Measurements from ENCODE around the gene TPRX1.
"Not testable (repeated sequence)": the region's sequence is repeated elsewhere in the genome, so short reads cannot be mapped to it uniquely, and the experiment has no call there.

The TPRX1 gene

GRCh38 chr19:47792616-47793015 is 11.7 kb downstream of the TPRX1 start:
- H3K9me3 Mint-ChIP-seq = no peaks in the 10 kb centered on the region
- no peaks in the 10 kb centered on the region for H3K4me1 Mint-ChIP-seq (ENCODE audit: low read depth)
- no peak overlapping the region for H3K27ac Mint-ChIP-seq
- H3K27me3 Mint-ChIP-seq = peaks cover 7% of the 10 kb centered on the region
- intact Hi-C loops (cut with micrococcal nuclease) = no loop called here
- no peaks in the 10 kb centered on the region for H3K36me3 Mint-ChIP-seq (ENCODE audit: low read depth)
- no peak overlapping the region for H3K4me3 Mint-ChIP-seq

- Mint-ChIP-seq H3K27me3 (peaks cover 4% of the 10 kb centered on the region), H3K9me3 (no peaks in the 10 kb centered on the region), H3K36me3 (ENCODE audit: low read depth) (peaks cover 13% of the 10 kb centered on the region), H3K27ac (no peak overlapping the region), H3K4me1 (ENCODE audit: low read depth) (no peaks in the 10 kb centered on the region), H3K4me3 (no peak overlapping the region)
- intact Hi-C loops (cut with micrococcal nuclease) = no loop called here
Measured at GRCh38 chr19:47790398-47790814, 13.9 kb downstream of the TPRX1 start.

GRCh38 chr19:47789811-47790210 is 14.5 kb downstream of the TPRX1 start:
- peaks cover 19% of the 10 kb centered on the region for H3K36me3 Mint-ChIP-seq (ENCODE audit: low read depth)
- H3K4me3 Mint-ChIP-seq; H3K9me3 Mint-ChIP-seq; H3K27ac Mint-ChIP-seq; intact Hi-C loops (cut with micrococcal nuclease); H3K4me1 Mint-ChIP-seq (ENCODE audit: low read depth); H3K27me3 Mint-ChIP-seq: not testable (repeated sequence)

- intact Hi-C loops (cut with micrococcal nuclease) = not testable (repeated sequence)
Measured at GRCh38 chr19:47787307-47787706, 17.0 kb downstream of the TPRX1 start.

GRCh38 chr19:47786566-47786965 is 17.8 kb downstream of the TPRX1 start:
- no peaks in the 10 kb centered on the region for H3K9me3 Mint-ChIP-seq
- intact Hi-C loops (cut with micrococcal nuclease) = no loop called here

More at GRCh38 chr19:47787307-47787706, 17.0 kb downstream of the TPRX1 start:
- H3K27me3 Mint-ChIP-seq; H3K4me1 Mint-ChIP-seq (ENCODE audit: low read depth); H3K27ac Mint-ChIP-seq; H3K9me3 Mint-ChIP-seq; H3K4me3 Mint-ChIP-seq: not testable (repeated sequence)
- H3K36me3 Mint-ChIP-seq (ENCODE audit: low read depth) = peaks cover 44% of the 10 kb centered on the region

GRCh38 chr19:47781590-47782262 is 22.6 kb downstream of the TPRX1 start:
- Mint-ChIP-seq H3K27me3 (peaks cover 2% of the 10 kb centered on the region), H3K9me3 (no peaks in the 10 kb centered on the region), H3K4me1 (ENCODE audit: low read depth) (peaks cover 26% of the 10 kb centered on the region), H3K36me3 (ENCODE audit: low read depth) (peaks cover 75% of the 10 kb centered on the region), H3K27ac (no peak overlapping the region), H3K4me3 (no peak overlapping the region)
- intact Hi-C loops (cut with micrococcal nuclease) = no loop called here

More at GRCh38 chr19:47786566-47786965, 17.8 kb downstream of the TPRX1 start:
- Mint-ChIP-seq H3K4me3 (no peak overlapping the region), H3K4me1 (ENCODE audit: low read depth) (peaks cover 2% of the 10 kb centered on the region), H3K27me3 (peaks cover 4% of the 10 kb centered on the region), H3K27ac (no peak overlapping the region), H3K36me3 (ENCODE audit: low read depth) (peaks cover 51% of the 10 kb centered on the region)

- Mint-ChIP-seq H3K27ac (no peak overlapping the region), H3K9me3 (no peaks in the 10 kb centered on the region), H3K36me3 (ENCODE audit: low read depth) (peaks cover 60% of the 10 kb centered on the region), H3K4me1 (ENCODE audit: low read depth) (peaks cover 26% of the 10 kb centered on the region), H3K4me3 (peak overlapping the region; percentile 1), H3K27me3 (peaks cover 2% of the 10 kb centered on the region)
- intact Hi-C loops (cut with micrococcal nuclease) = no loop called here
Measured at GRCh38 chr19:47780215-47780551, 24.2 kb downstream of the TPRX1 start.

GRCh38 chr19:47779524-47780214 is 24.7 kb downstream of the TPRX1 start:
- H3K36me3 Mint-ChIP-seq (ENCODE audit: low read depth) = peaks cover 54% of the 10 kb centered on the region
- peak overlapping the region; percentile 91 for H3K27ac Mint-ChIP-seq
- no peaks in the 10 kb centered on the region for H3K9me3 Mint-ChIP-seq
- intact Hi-C loops (cut with micrococcal nuclease) = no loop called here
- peaks cover 2% of the 10 kb centered on the region for H3K27me3 Mint-ChIP-seq
- peaks cover 26% of the 10 kb centered on the region for H3K4me1 Mint-ChIP-seq (ENCODE audit: low read depth)
- peak overlapping the region; percentile 97 for H3K4me3 Mint-ChIP-seq

- Mint-ChIP-seq H3K9me3 (no peaks in the 10 kb centered on the region), H3K36me3 (ENCODE audit: low read depth) (peaks cover 47% of the 10 kb centered on the region), H3K27ac (peak overlapping the region; percentile 91), H3K4me1 (ENCODE audit: low read depth) (peaks cover 26% of the 10 kb centered on the region), H3K4me3 (peak overlapping the region; percentile 97), H3K27me3 (peaks cover 2% of the 10 kb centered on the region)
- intact Hi-C loops (cut with micrococcal nuclease) = no loop called here
Measured at GRCh38 chr19:47778954-47779351, 25.4 kb downstream of the TPRX1 start.

- Mint-ChIP-seq H3K27ac (peak within 1 kb of the TSS; percentile 91), H3K9me3 (no peaks in the 10 kb centered on the region), H3K4me1 (ENCODE audit: low read depth) (peaks cover 26% of the 10 kb centered on the region), H3K4me3 (peak within 1 kb of the TSS; percentile 97), H3K27me3 (peaks cover 2% of the 10 kb centered on the region), H3K36me3 (ENCODE audit: low read depth) (peaks cover 41% of the 10 kb centered on the region)
- intact Hi-C loops (cut with micrococcal nuclease) = no loop called here
Measured at GRCh38 chr19:47778049-47778953, 26.1 kb downstream of the TPRX1 start, which contains the start of gene SELENOW. TSS of gene SELENOW (plus strand) at chr19:47778703. CDS start at chr19:47778786, 83 bp downstream.

- H3K27me3 Mint-ChIP-seq; intact Hi-C loops (cut with micrococcal nuclease); H3K9me3 Mint-ChIP-seq: not testable (repeated sequence)
- Mint-ChIP-seq H3K4me3 (peak overlapping the region; percentile 97), H3K4me1 (ENCODE audit: low read depth) (peaks cover 26% of the 10 kb centered on the region), H3K36me3 (ENCODE audit: low read depth) (peaks cover 32% of the 10 kb centered on the region), H3K27ac (peak overlapping the region; percentile 91)
Measured at GRCh38 chr19:47777245-47778048, 26.9 kb downstream of the TPRX1 start.

GRCh38 chr19:47776568-47776967 is 27.8 kb downstream of the TPRX1 start:
- Mint-ChIP-seq H3K9me3 (no peaks in the 10 kb centered on the region), H3K27me3 (peaks cover 2% of the 10 kb centered on the region), H3K4me1 (ENCODE audit: low read depth) (peaks cover 24% of the 10 kb centered on the region), H3K36me3 (ENCODE audit: low read depth) (peaks cover 23% of the 10 kb centered on the region), H3K27ac (no peak overlapping the region), H3K4me3 (no peak overlapping the region)
- intact Hi-C loops (cut with micrococcal nuclease) = no loop called here

GRCh38 chr19:47771291-47771690 is 33.1 kb downstream of the TPRX1 start:
- H3K36me3 Mint-ChIP-seq (ENCODE audit: low read depth); H3K27ac Mint-ChIP-seq; H3K27me3 Mint-ChIP-seq; H3K9me3 Mint-ChIP-seq; intact Hi-C loops (cut with micrococcal nuclease); H3K4me3 Mint-ChIP-seq; H3K4me1 Mint-ChIP-seq (ENCODE audit: low read depth): not testable (repeated sequence)
